GM13977 (cell line): ENCODE data around the gene IL17D.
"Not testable (repeated sequence)": the region's sequence is repeated elsewhere in the genome, so short reads cannot be mapped to it uniquely, and the experiment has no call there.

Experiments used
- DNase-seq: peaks from one replicate; pipeline ENCODE4 v3.0.0; 2012; ENCODE audit warnings: low spot score
- in situ Hi-C: fragments of 300-500 bp; cut with MboI; formaldehyde crosslinking; loops from one replicate; pipeline ENCODE4 v1.12.0; 2022; ENCODE audit warnings: low sequenced_read_pairs, low pct_unique_long_range_greater_than_20kb, mixed read lengths, inconsistent platforms; ENCODE audit not compliant: unreplicated experiment
- TF ChIP-seq, protein P1 (sequence below): IDR thresholded peaks from 2 replicates; pipeline ENCODE4 v1.5.1; 2012; ENCODE audit warnings: mild to moderate bottlenecking, control low read depth; ENCODE audit not compliant: insufficient read depth; ENCODE audit errors: extremely low read depth, missing control alignments

Gene IL17D

DNA sequence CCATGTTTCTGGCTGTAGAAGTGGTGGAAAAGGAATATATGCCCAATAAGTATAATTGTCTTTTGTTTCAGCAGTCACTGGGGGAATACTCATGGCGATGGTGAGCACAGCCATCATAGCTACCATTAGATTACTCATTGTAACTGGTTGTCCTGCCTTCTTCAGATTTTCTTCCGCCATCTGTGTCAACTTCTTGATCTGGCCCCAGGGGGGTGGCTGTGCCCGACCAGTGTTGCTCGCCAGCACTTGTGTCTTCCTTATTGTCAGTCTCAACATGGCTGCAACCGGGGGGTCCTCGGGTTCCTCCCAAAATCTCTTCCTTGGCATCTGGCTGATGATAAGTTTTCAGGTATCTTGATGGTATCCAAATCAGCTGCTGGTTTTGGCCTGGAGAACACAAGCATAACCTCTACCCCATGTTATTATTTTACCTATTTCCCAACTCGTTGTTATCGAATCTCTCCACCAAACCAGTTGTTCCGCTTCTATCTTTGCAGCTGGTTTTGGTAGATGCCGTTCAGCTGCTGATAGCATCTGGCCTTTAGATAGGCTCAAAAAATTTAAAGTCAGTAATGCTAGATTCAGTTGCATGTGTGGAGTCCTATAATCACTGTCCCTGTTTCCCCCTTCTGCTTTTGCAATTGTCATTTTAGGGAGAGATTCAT lies 23.0 kb upstream of the IL17D start:
- DNase-seq = no peak
- TF ChIP-seq, protein P1, sequence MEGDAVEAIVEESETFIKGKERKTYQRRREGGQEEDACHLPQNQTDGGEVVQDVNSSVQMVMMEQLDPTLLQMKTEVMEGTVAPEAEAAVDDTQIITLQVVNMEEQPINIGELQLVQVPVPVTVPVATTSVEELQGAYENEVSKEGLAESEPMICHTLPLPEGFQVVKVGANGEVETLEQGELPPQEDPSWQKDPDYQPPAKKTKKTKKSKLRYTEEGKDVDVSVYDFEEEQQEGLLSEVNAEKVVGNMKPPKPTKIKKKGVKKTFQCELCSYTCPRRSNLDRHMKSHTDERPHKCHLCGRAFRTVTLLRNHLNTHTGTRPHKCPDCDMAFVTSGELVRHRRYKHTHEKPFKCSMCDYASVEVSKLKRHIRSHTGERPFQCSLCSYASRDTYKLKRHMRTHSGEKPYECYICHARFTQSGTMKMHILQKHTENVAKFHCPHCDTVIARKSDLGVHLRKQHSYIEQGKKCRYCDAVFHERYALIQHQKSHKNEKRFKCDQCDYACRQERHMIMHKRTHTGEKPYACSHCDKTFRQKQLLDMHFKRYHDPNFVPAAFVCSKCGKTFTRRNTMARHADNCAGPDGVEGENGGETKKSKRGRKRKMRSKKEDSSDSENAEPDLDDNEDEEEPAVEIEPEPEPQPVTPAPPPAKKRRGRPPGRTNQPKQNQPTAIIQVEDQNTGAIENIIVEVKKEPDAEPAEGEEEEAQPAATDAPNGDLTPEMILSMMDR = no peak
- in situ Hi-C loops = no loop called here

DNA sequence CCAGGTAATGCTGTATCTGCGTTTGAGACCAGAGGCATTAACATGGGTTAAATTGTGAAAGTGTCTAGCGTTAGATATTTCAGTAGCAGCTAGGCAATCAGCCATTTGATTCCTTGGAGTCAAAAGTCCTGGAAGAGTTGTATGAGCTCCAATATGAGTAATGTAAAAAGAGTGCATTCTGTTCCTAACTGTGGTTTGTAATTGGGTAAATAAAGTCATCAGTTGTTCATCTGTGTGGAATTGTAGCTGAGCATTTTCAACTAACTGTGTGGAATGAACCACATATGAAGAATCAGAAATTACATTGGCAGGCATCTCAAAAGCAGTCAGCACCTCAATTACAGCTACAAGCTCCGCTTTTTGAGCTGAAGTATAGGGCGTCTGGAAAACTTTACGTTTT lies 22.0 kb upstream of the IL17D start:
- DNase-seq, in situ Hi-C loops: not testable (repeated sequence)

DNA sequence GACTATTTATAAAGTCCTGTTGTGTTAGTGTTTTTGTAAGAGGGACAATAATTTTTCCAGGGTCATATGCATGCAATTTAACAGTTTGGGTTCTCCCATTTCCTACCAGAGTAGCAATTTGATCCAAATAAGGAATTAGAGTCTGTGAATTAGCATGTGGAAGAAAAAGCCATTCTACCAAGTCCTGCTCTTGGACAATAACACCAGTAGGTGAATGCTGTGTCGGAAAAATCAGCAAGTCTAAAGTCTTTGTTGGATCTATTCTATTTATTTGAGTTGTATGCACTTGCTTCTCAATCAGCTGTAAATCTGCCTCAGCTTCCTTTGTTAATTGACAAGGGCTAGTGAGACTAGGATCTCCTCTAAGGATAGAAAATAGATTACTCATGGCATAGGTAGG lies 21.4 kb upstream of the IL17D start:
- no peak for DNase-seq
- in situ Hi-C loops = no loop called here
- TF ChIP-seq, protein P1 = no peak

DNA sequence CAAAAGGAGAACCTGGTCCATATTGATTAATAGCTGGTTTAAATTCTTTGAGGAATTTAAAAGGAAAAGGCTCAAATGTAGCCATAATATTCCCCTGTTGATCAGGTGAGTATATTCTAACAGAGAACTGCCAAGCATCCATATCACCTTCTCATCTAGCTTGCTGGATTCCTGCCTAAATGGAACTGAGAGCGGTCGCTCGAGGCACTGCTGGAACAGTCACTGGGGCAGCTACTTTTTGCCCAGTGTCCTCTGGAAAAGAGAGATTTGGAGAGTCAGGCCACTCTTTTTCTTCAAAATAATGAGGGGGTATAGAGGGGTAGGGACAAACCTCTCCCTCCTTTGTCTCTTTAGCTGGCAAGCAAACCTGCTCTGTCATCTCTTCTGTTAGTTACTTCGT lies 19.5 kb upstream of the IL17D start:
- TF ChIP-seq, protein P1 = no peak
- DNase-seq = no peak
- in situ Hi-C loops = no loop called here

DNA sequence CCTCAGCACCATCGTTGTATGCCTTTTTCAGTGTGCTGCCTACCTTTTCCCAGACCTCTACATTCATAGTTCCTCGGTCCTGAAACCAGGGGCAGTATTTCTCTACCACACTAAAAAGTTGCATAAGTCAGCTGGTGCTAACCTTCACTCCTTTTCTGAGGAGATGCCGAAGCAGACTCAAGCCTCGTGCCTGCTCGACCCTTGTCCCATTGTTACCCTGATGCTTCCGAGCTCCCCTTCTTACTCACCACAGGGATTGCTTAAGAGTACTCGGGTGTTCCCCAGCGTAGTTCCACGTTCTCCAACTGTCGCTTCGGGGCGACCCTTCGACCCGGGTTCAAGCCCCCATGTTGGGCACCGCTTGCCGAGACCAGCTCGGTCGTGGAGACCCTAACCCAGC lies 19.0 kb upstream of the IL17D start:
- in situ Hi-C loops = no loop called here
- DNase-seq = no peak
- TF ChIP-seq, protein P1 = no peak

DNA sequence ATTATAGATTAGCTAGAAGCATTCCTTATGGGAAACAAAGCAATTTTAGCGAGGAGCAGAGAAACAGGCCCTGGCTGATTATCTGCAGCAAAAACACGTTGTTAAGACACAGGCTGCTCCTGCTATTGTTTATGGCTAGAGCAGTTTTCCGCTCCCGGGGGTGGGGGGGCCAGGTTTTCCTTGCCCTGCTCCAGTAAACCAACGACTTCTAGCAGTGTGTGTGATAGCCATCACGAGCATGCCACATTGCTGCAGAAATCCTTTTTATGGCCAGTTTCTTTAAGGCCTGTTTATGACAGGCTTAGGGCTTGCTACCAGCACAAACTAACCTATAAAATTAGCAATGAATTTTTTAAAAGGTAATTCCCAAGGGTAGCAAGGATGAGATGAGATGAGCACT lies 18.4 kb upstream of the IL17D start:
- no peak for DNase-seq
- in situ Hi-C loops = no loop called here
- TF ChIP-seq, protein P1 = no peak

DNA sequence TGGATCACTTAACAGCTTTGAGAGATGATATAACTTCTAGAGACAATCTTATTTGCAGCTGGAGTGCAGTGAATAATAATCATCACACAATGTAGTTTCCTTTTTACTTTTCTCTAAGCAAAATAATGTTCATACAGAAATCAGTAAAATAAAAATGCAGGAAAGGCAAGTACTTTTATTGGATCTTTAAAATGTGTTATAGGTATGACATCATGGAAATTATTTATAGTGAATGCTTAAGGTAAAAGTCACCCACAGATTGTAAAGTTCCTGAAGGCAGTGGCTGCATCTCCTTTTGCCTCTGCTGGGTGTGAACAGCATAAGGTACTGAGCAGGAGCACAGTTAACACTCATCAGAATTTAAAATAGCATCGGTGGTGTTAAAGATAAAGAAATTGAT lies 17.3 kb upstream of the IL17D start:
- TF ChIP-seq, protein P1 = no peak
- in situ Hi-C loops = no loop called here
- DNase-seq = no peak
